SU-DHL-6 (cell line): ENCODE data around the gene ESRP2.

Source experiments
- H2AFZ ChIP-seq: fragments of 200-600 bp; sonication (generic); 2 replicates; pipeline ENCODE4 v1.6.1; 2014; ENCODE audit warnings: low read depth, mild to moderate bottlenecking, moderate library complexity, mixed read lengths, antibody characterized with exemption, low read length; ENCODE audit not compliant: severe bottlenecking
- H3F3A ChIP-seq: fragments of 200-600 bp; shearing (Covaris generic); 2 replicates; pipeline ENCODE4 v1.6.0; 2016; ENCODE audit warnings: antibody characterized with exemption, mild to moderate bottlenecking; ENCODE audit not compliant: insufficient read depth
- H3K27ac ChIP-seq: fragments of 200-600 bp; sonication (generic); 2 replicates; pipeline ENCODE4 v1.5.1; 2016; ENCODE audit warnings: low read depth, mild to moderate bottlenecking, low read length, moderate library complexity, mixed read lengths
- H3K27me3 ChIP-seq: fragments of 200-600 bp; sonication (generic), shearing (Covaris generic); 2 replicates; pipeline ENCODE4 v1.6.0; 2014; ENCODE audit warnings: mild to moderate bottlenecking, low read length
- H3K36me3 ChIP-seq: fragments of 200-600 bp; sonication (generic); 2 replicates; pipeline ENCODE4 v1.6.1; 2014; ENCODE audit warnings: mild to moderate bottlenecking, low read length, mixed read lengths
- H3K4me2 ChIP-seq: fragments of 300-600, 200-600 bp; shearing (Covaris generic), sonication (generic); 2 replicates; pipeline ENCODE4 v1.6.0; 2014; ENCODE audit warnings: low read length, low read depth, mild to moderate bottlenecking; ENCODE audit not compliant: poor library complexity, severe bottlenecking
- H3K4me3 ChIP-seq: fragments of 200-600 bp; sonication (generic); 2 replicates; pipeline ENCODE4 v1.5.1; 2014; ENCODE audit warnings: antibody characterized with exemption, low read length, mild to moderate bottlenecking, mixed read lengths; ENCODE audit not compliant: insufficient read depth, poor library complexity, severe bottlenecking
- H3K79me2 ChIP-seq: fragments of 200-600 bp; sonication (generic); 2 replicates; pipeline ENCODE4 v1.6.1; 2014; ENCODE audit warnings: mild to moderate bottlenecking, low read length, moderate library complexity; ENCODE audit not compliant: insufficient read depth
- H3K9ac ChIP-seq: fragments of 200-600 bp; sonication (generic); 2 replicates; pipeline ENCODE4 v1.7.0; 2014; ENCODE audit warnings: mild to moderate bottlenecking, low read length
- H3K9me2 ChIP-seq: fragments of 200-600 bp; sonication (generic); replicated peaks from 2 replicates; pipeline ENCODE4 v1.6.1; 2014; ENCODE audit warnings: low read length; ENCODE audit not compliant: insufficient read depth
- H3K9me3 ChIP-seq: fragments of 200-600 bp; sonication (generic); 2 replicates; pipeline ENCODE4 v1.6.1; 2014; ENCODE audit warnings: low read length, mixed read lengths; ENCODE audit not compliant: insufficient read depth
- H4K20me1 ChIP-seq: fragments of 200-600 bp; sonication (generic); 2 replicates; pipeline ENCODE4 v1.6.1; 2014; ENCODE audit warnings: low read depth, mild to moderate bottlenecking, antibody characterized with exemption, low read length, moderate library complexity, mixed read lengths
- CTCF ChIP-seq: fragments of 200-600 bp; sonication (generic); IDR thresholded peaks from one replicate; pipeline ENCODE4 v1.5.1; 2017; ENCODE audit warnings: antibody characterized with exemption, mild to moderate bottlenecking, low read length, moderate library complexity; ENCODE audit not compliant: insufficient read depth, poor library complexity, severe bottlenecking
- EZH2phosphoT487 ChIP-seq: fragments of 200-600 bp; sonication (generic), shearing (Covaris generic); conservative IDR thresholded peaks from 2 replicates; pipeline ENCODE4 v1.6.1; 2018; ENCODE audit warnings: mild to moderate bottlenecking, antibody characterized with exemption, low read length, moderate library complexity, mixed read lengths

Gene ESRP2

GRCh38 chr16:68235887-68236136, at the start of gene ESRP2:
ESRP2 (minus strand) TSS chr16:68236127; CDS start chr16:68236045, 82 bp downstream.
- H3K27ac ChIP-seq: no peak within 1 kb of the TSS

DNA sequence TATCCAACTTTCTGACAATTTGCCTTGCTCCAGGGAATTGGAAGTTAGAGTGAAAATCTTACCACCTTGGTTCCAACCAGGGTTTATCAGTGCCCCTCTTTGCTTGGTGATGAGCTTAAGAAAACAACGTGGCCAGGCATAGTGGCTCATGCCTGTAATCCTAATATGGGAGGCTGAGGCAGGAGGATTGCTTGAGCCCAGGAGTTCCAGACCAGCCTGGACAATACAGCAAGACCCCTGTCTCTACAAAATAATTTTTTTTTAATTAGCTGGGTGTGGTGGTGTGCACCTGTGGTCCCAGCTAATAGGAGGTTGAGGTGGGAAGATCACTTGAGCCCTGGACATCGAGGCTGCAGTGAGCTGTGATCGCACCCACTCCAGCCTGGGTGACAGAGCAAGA, 49.8 kb upstream of the ESRP2 start:
- Histone ChIP-seq H3K9me2 (no peaks in the 10 kb centered on the region), H3K4me3 (no peak overlapping the region), H3K27ac (peak overlapping the region; percentile 98), H4K20me1 (no peaks in the 10 kb centered on the region), H3K79me2 (peaks cover 50% of the 10 kb centered on the region), H2AFZ (no peak overlapping the region), H3K36me3 (no peaks in the 10 kb centered on the region), H3K27me3 (no peaks in the 10 kb centered on the region), H3K4me2 (peak overlapping the region; percentile 85), H3K9ac (peak overlapping the region; percentile 44), H3K9me3 (no peaks in the 10 kb centered on the region), H3F3A (peaks cover 46% of the 10 kb centered on the region)
- TF ChIP-seq CTCF: no peak
- TF ChIP-seq EZH2phosphoT487: no peak

More at GRCh38 chr16:68235887-68236136, at the start of gene ESRP2:
- Histone ChIP-seq H3K79me2 (no peaks in the 10 kb centered on the region), H2AFZ (no peak within 1 kb of the TSS), H3K4me2 (peak within 1 kb of the TSS; percentile 66), H3K9me2 (no peaks in the 10 kb centered on the region), H3K9me3 (no peaks in the 10 kb centered on the region), H3K27me3 (no peaks in the 10 kb centered on the region), H3K4me3 (peak within 1 kb of the TSS; percentile 53), H4K20me1 (no peaks in the 10 kb centered on the region), H3F3A (peaks cover 7% of the 10 kb centered on the region; the same call in 1 of the 2 replicates), H3K9ac (peak within 1 kb of the TSS; percentile 51; the same call in 1 of the 2 replicates), H3K36me3 (no peaks in the 10 kb centered on the region)
- TF ChIP-seq EZH2phosphoT487: no peak
- no peak for TF ChIP-seq CTCF

DNA sequence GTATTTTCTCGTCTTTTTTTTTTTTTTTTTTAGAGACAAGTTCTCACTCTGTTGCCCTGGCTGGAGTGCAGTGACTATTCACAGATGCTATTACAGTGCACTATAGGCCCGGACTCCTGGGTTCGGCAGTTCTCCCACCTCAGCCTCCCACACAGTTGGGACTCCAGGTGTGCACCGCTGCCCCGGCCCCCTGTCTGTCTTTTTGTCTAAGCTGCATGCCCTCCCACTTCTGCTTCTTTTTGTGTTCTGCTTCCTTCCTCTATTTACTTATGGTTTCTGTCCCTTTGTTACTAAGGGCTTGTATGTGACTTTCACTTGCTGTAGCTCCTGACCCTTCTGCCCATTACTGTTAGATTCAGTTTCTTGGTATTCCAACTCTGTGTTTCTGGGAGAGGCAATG, 48.9 kb upstream of the ESRP2 start:
- Histone ChIP-seq H3K79me2 (peaks cover 57% of the 10 kb centered on the region), H3K9ac (peak overlapping the region; percentile 56), H3K4me2 (peak overlapping the region; percentile 85), H4K20me1 (no peaks in the 10 kb centered on the region), H3F3A (peaks cover 53% of the 10 kb centered on the region), H2AFZ (no peak overlapping the region), H3K9me2 (no peaks in the 10 kb centered on the region), H3K27me3 (no peaks in the 10 kb centered on the region), H3K27ac (peak overlapping the region; percentile 98), H3K4me3 (peak overlapping the region; percentile 24), H3K9me3 (no peaks in the 10 kb centered on the region), H3K36me3 (no peaks in the 10 kb centered on the region)
- TF ChIP-seq EZH2phosphoT487: no peak
- no peak for TF ChIP-seq CTCF
